ENCODE results near the gene COQ4. TPM values are rescaled to one million over a fixed set of nuclear protein-coding genes. Genes with fewer than 3 reads are reported as not detected.

Gene COQ4
- total RNA-seq, 1 experiment from 2014 or later, result 45.8 TPM

GRCh38 chr9:128340691-128341434 lies 18.2 kb downstream of the COQ4 start (continued):
- TF ChIP-seq EZH2phosphoT487 (IDR thresholded peaks at IDR 0.05; ENCODE audit: borderline replicate concordance) (no peak), CBX3 (IDR thresholded peaks at IDR 0.05; ENCODE audit: low read depth) (no peak), SP1 (IDR thresholded peaks at IDR 0.05; ENCODE audit: low read depth) (no peak), EZH2 (IDR thresholded peaks at IDR 0.05) (no peak), YY1 (IDR thresholded peaks at IDR 0.05; ENCODE audit: extremely low read depth, insufficient replicate concordance, low read depth, low read length) (no peak)

- ChIA-PET RAD21 (ENCODE audit: low non-redundant PET in 1 of 2, low total read pairs in 2 of 2, uncharacterized antibody in 2 of 2, unreplicated experiment in 2 of 2) (interaction anchor here (0.6 to 1.2 kb wide), 4 partner anchors 37 to 79 kb away, joined by 3 to 6 read pairs (median 3); partner anchors contain the start of gene CERCAM (in 1 of the 2)), CTCF (interaction anchor here (0.7 to 1.5 kb wide), 12 partner anchors 10 to 86 kb away, joined by 3 to 40 read pairs (median 4); partner anchors contain the start of gene URM1)
- peak overlapping the region; percentile 77 for H3K9ac ChIP-seq (ENCODE audit: low read length)
- peak; percentile 90 for TF ChIP-seq TCF7L2 (IDR thresholded peaks at IDR 0.05; ENCODE audit: borderline replicate concordance, extremely low read depth, insufficient read depth, insufficient read length)
- no peak for TF ChIP-seq SRF (IDR thresholded peaks at IDR 0.05; ENCODE audit: low read depth)
- TF ChIP-seq SIN3A (IDR thresholded peaks at IDR 0.05; ENCODE audit: low read depth), result no peak
- no peak for TF ChIP-seq POLR2AphosphoS5 (IDR thresholded peaks at IDR 0.05; ENCODE audit: low read depth, low read length)
- TF ChIP-seq CBX3 (IDR thresholded peaks at IDR 0.05; ENCODE audit: low read depth), result no peak
- TF ChIP-seq ZFX (IDR thresholded peaks at IDR 0.05), result no peak
- no peak for TF ChIP-seq EGR1 (IDR thresholded peaks at IDR 0.05; ENCODE audit: low read depth)
- TF ChIP-seq RAD21 (IDR thresholded peaks at IDR 0.05; ENCODE audit: low read depth), result peak; percentile 93
- TF ChIP-seq ELF1 (IDR thresholded peaks at IDR 0.05; ENCODE audit: borderline replicate concordance, low read depth), result no peak
- no peak for TF ChIP-seq REST (IDR thresholded peaks at IDR 0.05; ENCODE audit: low read depth)
- TF ChIP-seq YY1 (IDR thresholded peaks at IDR 0.05; ENCODE audit: extremely low read depth, insufficient replicate concordance, low read depth, low read length), result peak; percentile 42
- no peak for TF ChIP-seq EZH2phosphoT487 (IDR thresholded peaks at IDR 0.05; ENCODE audit: borderline replicate concordance)
- TF ChIP-seq ZNF274 (IDR thresholded peaks at IDR 0.05; ENCODE audit: low read depth, low read length), result no peak
- no peak for TF ChIP-seq CEBPB (IDR thresholded peaks at IDR 0.05; ENCODE audit: low read depth)
- TF ChIP-seq JUND (IDR thresholded peaks at IDR 0.05), result no peak
- TF ChIP-seq CTCF (IDR thresholded peaks at IDR 0.05 in 2 of 3, conservative IDR thresholded peaks at IDR 0.05 in 1 of 3; ENCODE audit: borderline replicate concordance in 1 of 3, insufficient read depth in 1 of 3, low read depth in 2 of 3, low read length in 2 of 3), result peak; percentile 64 to 86 (median 66)
Measured at GRCh38 chr9:128341435-128341849, 18.8 kb downstream of the COQ4 start.

More at GRCh38 chr9:128341435-128341849, 18.8 kb downstream of the COQ4 start:
- peak overlapping the region; percentile 97 for H3K4me2 ChIP-seq (ENCODE audit: low read length)
- H3K9me2 ChIP-seq (ENCODE audit: insufficient read depth), result no peaks in the 10 kb centered on the region
- DNase-seq (ENCODE audit: low read depth, low spot score) (peak; percentile 79), ATAC-seq (peak; percentile 67)
- H3K27ac ChIP-seq (ENCODE audit: low read depth, low read length), result peak overlapping the region; percentile 67
- peaks cover 10% of the 10 kb centered on the region for H3K79me2 ChIP-seq (ENCODE audit: insufficient read depth, low read length)
- no peaks in the 10 kb centered on the region for H4K20me1 ChIP-seq (ENCODE audit: insufficient read depth)
- BruUV-seq (replicated peaks), result TSS peak; percentile 40
- H3K27me3 ChIP-seq (ENCODE audit: insufficient read depth, low read length), result no peaks in the 10 kb centered on the region
- peak overlapping the region; percentile 84 to 86 for H3K4me3 ChIP-seq (replicated peaks in 1 of 2; ENCODE audit: low read depth in 1 of 2, low read length in 2 of 2)
- H3K36me3 ChIP-seq (ENCODE audit: control insufficient read depth in 1 of 2, insufficient read depth in 2 of 2, low read length in 2 of 2), result peaks cover 5 to 12% of the 10 kb centered on the region in 2 experiments; a peak in 3 of 4 replicates
- intact Hi-C loops (cut with micrococcal nuclease), result loop anchor here (1.0 to 10.0 kb wide), 4 partner anchors 19 to 147 kb away; partner anchors contain the start of genes CIZ1, COQ4 and TRUB2
- H2AFZ ChIP-seq (ENCODE audit: low read depth, low read length, poor library complexity, severe bottlenecking), result no peak overlapping the region
- H3K9me3 ChIP-seq (ENCODE audit: control insufficient read depth in 1 of 2, insufficient read depth in 1 of 2, low read depth in 1 of 2, low read length in 2 of 2), result no peaks in the 10 kb centered on the region
- POLR2A ChIA-PET, result interaction anchor here (0.7 to 1.3 kb wide), 4 partner anchors 30 to 314 kb away, joined by 3 to 9 read pairs (median 3); partner anchors contain the start of gene URM1
- peaks cover 0 to 20% of the 10 kb centered on the region in 2 experiments; a peak in 2 of 4 replicates for H3K4me1 ChIP-seq (ENCODE audit: control insufficient read depth in 1 of 2, insufficient read depth in 2 of 2, low read length in 2 of 2)

Measured in HCT116 (cell line).